GM12891 (cell line): ENCODE results near the gene TENT4B.

Source experiments
- POLR2A ChIP-seq: IDR thresholded peaks from 2 replicates; pipeline ENCODE4 v1.6.1; 2011; ENCODE audit warnings: low read depth, low read length, control low read depth
- POLR2AphosphoS5 ChIP-seq: IDR thresholded peaks from 2 replicates; pipeline ENCODE4 v1.6.1; 2011; ENCODE audit warnings: low read depth, low read length, control low read depth

DNA sequence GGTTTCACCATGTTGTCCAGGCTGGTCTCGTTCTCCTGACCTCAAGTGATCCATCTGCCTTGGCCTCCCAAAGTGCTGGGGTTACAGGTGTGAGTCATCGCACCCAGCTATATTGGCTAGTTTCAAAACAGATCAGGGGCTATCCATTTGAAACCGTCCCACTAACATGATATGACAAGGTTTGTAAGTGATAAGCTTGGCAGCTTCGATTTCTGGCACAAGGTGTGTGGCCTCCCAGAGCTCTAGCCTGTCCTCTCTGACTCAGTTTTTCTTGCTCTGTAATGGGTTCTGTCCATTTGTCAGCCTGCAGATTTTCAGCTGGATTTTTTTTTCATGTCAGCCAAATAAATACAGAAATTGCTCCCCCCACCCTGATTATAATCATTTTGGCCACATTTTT, 31.8 kb upstream of the TENT4B start:
- TF ChIP-seq POLR2A (no peak), POLR2AphosphoS5 (no peak)
